HG03575 (cell line): Measurements from ENCODE around the gene PIK3R3.
"Not testable (repeated sequence)": the region's sequence is repeated elsewhere in the genome, so short reads cannot be mapped to it uniquely, and the experiment has no call there.

Source experiments
- ATAC-seq: cut with Tn5 transposase; IDR thresholded peaks from one replicate; pipeline ENCODE4 v1.9.1; 2021; ENCODE audit not compliant: unreplicated experiment, insufficient number of reproducible peaks, low FRiP score; ENCODE audit errors: extremely low read depth

Gene PIK3R3

GRCh38 chr1:46080257-46080656 lies 52.2 kb downstream of the PIK3R3 start:
- ATAC-seq, result no peak

- no peak for ATAC-seq
These were observed 54.8 kb downstream of the PIK3R3 start for GRCh38 chr1:46077644-46078043.

- no peak for ATAC-seq
These were observed 56.1 kb downstream of the PIK3R3 start for GRCh38 chr1:46076343-46076742.

- ATAC-seq, result no peak
These were observed 59.5 kb downstream of the PIK3R3 start for GRCh38 chr1:46072975-46073374.

- no peak for ATAC-seq
These were observed 62.1 kb downstream of the PIK3R3 start for GRCh38 chr1:46070164-46070814.

GRCh38 chr1:46068525-46068924 lies 63.9 kb downstream of the PIK3R3 start:
- ATAC-seq, result no peak

- ATAC-seq, result no peak
These were observed 64.8 kb downstream of the PIK3R3 start for GRCh38 chr1:46067652-46068051.

- ATAC-seq, result no peak
These were observed 67.0 kb downstream of the PIK3R3 start for GRCh38 chr1:46065405-46065804.

GRCh38 chr1:46064708-46065107 lies 67.7 kb downstream of the PIK3R3 start:
- no peak for ATAC-seq

- no peak for ATAC-seq
These were observed 69.6 kb downstream of the PIK3R3 start for GRCh38 chr1:46062651-46063319.

GRCh38 chr1:46061146-46061545 lies 71.3 kb downstream of the PIK3R3 start:
- ATAC-seq, result no peak

- ATAC-seq, result no peak
These were observed 73.5 kb downstream of the PIK3R3 start for GRCh38 chr1:46058936-46059335.

- no peak for ATAC-seq
These were observed 74.6 kb downstream of the PIK3R3 start for GRCh38 chr1:46057781-46058180.

GRCh38 chr1:46057215-46057614 lies 75.2 kb downstream of the PIK3R3 start:
- not testable (repeated sequence) for ATAC-seq

- ATAC-seq, result no peak
These were observed 76.1 kb downstream of the PIK3R3 start for GRCh38 chr1:46056325-46056724.

- no peak for ATAC-seq
These were observed 78.7 kb downstream of the PIK3R3 start for GRCh38 chr1:46053734-46054133.

GRCh38 chr1:46044116-46044515 lies 88.3 kb downstream of the PIK3R3 start:
- no peak for ATAC-seq

- peak; percentile 65 for ATAC-seq
These were observed 88.9 kb downstream of the PIK3R3 start for GRCh38 chr1:46043458-46044017.

GRCh38 chr1:46041974-46042373 lies 90.5 kb downstream of the PIK3R3 start:
- ATAC-seq, result no peak

- ATAC-seq, result no peak
These were observed 90.9 kb downstream of the PIK3R3 start for GRCh38 chr1:46041551-46041950.
